ENCODE data around the gene SEPSECS.
A peak's percentile ranks its signal among the peaks of the same experiment; 100 is the strongest.

The SEPSECS gene

GRCh38 chr4:25171201-25171865, 11.1 kb upstream of the SEPSECS start:
- no peak overlapping the region for H3K4me3 ChIP-seq (ENCODE audit: control insufficient read depth, low read depth, low read length)
- no peak for DNase-seq (ENCODE audit: low read depth)
- TF ChIP-seq CTCF (IDR thresholded peaks at IDR 0.05; ENCODE audit: control insufficient read depth, insufficient read depth, low read depth, low read length, missing control alignments), result no peak

GRCh38 chr4:25169446-25169845, 9.2 kb upstream of the SEPSECS start:
- no peak for TF ChIP-seq CTCF (IDR thresholded peaks at IDR 0.05; ENCODE audit: control insufficient read depth, insufficient read depth, low read depth, low read length, missing control alignments)

DNA sequence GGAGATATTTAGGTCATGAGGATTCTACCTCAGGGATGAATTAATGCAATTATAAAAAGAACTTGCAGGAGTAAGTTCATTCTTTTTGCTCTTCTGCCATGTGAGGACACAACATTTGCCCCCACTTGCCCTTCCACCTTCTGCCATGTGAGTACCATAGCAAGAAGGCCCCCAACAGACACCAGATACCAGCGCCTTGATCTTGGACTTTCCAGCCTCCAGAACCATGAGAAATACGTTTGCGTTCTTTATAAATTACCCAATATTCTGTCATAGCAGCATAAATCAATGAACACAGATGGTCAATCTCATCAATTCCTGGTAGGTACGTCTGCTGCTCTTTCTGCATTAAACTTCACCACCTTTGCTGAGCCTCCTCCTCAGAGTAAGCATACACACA, 5.7 kb upstream of the SEPSECS start:
- no peak for DNase-seq (ENCODE audit: low read depth)
- no peak overlapping the region for H3K4me3 ChIP-seq (ENCODE audit: control insufficient read depth, low read depth, low read length)
- no peak for TF ChIP-seq CTCF (IDR thresholded peaks at IDR 0.05; ENCODE audit: control insufficient read depth, insufficient read depth, low read depth, low read length, missing control alignments)

More at GRCh38 chr4:25169446-25169845, 9.2 kb upstream of the SEPSECS start:
- DNase-seq (ENCODE audit: low read depth), result no peak
- H3K4me3 ChIP-seq (ENCODE audit: control insufficient read depth, low read depth, low read length), result no peak overlapping the region

DNA sequence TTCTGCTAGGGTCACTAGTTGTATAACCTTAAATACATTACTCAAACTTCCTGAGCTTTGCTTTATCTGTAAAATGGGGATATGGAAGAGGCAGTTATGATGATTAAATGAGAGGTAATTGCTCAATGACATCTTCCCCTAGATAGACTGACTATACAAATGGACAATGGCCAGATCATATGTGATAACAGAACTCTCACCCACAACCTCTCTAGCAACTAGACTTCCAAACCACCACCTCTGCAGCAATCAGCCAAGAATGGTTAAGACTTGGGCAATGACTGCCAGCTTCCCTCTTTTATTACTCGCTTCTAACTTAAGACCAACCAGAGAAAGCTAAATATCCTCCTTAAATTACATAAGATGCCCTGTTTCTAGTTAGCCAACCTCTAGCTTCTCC, 2.9 kb upstream of the SEPSECS start:
- H3K4me3 ChIP-seq (ENCODE audit: control insufficient read depth, low read depth, low read length), result no peak overlapping the region
- no peak for DNase-seq (ENCODE audit: low read depth)
- TF ChIP-seq CTCF (IDR thresholded peaks at IDR 0.05; ENCODE audit: control insufficient read depth, insufficient read depth, low read depth, low read length, missing control alignments), result no peak

- no peak overlapping the region for H3K4me3 ChIP-seq (ENCODE audit: control insufficient read depth, low read depth, low read length)
- TF ChIP-seq CTCF (IDR thresholded peaks at IDR 0.05; ENCODE audit: control insufficient read depth, insufficient read depth, low read depth, low read length, missing control alignments), result no peak
- DNase-seq (ENCODE audit: low read depth), result no peak
Observed at GRCh38 chr4:25162566-25162965, 2.3 kb upstream of the SEPSECS start.

GRCh38 chr4:25161593-25161950, 1.3 kb upstream of the SEPSECS start:
- DNase-seq (ENCODE audit: low read depth), result no peak
- H3K4me3 ChIP-seq (ENCODE audit: control insufficient read depth, low read depth, low read length), result peak overlapping the region; percentile 81

More at GRCh38 chr4:25161593-25161950, 1.3 kb upstream of the SEPSECS start:
- no peak for TF ChIP-seq CTCF (IDR thresholded peaks at IDR 0.05; ENCODE audit: control insufficient read depth, insufficient read depth, low read depth, low read length, missing control alignments)
